Progenitor cell of endocrine pancreas (in vitro differentiated cells): ENCODE measurements around the gene SYPL1. TPM values are rescaled to one million over a fixed set of nuclear protein-coding genes. Genes with fewer than 3 reads are reported as not detected.

Experiments
- DNase-seq: peaks from one replicate; pipeline ENCODE4 v3.0.0; 2021; ENCODE audit warnings: low spot score; ENCODE audit not compliant: unreplicated experiment
- H3K27ac Mint-ChIP-seq: 2 replicates; pipeline ENCODE4 v1.8.0; 2021; ENCODE audit warnings: mild to moderate bottlenecking, moderate library complexity, mixed read lengths
- H3K27me3 Mint-ChIP-seq: 2 replicates; pipeline ENCODE4 v1.8.0; 2021; ENCODE audit warnings: mixed read lengths
- H3K36me3 Mint-ChIP-seq: 2 replicates; pipeline ENCODE4 v1.8.0; 2022; ENCODE audit warnings: mixed read lengths; ENCODE audit not compliant: insufficient read depth
- H3K4me1 Mint-ChIP-seq: 2 replicates; pipeline ENCODE4 v1.8.0; 2021; ENCODE audit warnings: low read depth, mixed read lengths
- H3K4me3 Mint-ChIP-seq: 2 replicates; pipeline ENCODE4 v1.8.0; 2021; ENCODE audit warnings: low read depth, mild to moderate bottlenecking, moderate library complexity, mixed read lengths
- H3K9me3 Mint-ChIP-seq: 2 replicates; pipeline ENCODE4 v1.8.0; 2021; ENCODE audit warnings: low read depth, mixed read lengths
- total RNA-seq: library from RNA; stranded (reverse); gene quantifications from 2 replicates; pipeline ENCODE4 v1.2.1, GENCODE V29; 2021
- TF ChIP-seq, protein P1 (sequence below): fragments of 200-600 bp; sonication (generic); IDR thresholded peaks from one replicate; pipeline ENCODE4 v1.5.0; 2021; ENCODE audit warnings: antibody characterized with exemption, mild to moderate bottlenecking; ENCODE audit not compliant: unreplicated experiment

The SYPL1 gene
- total RNA-seq, 1 donor from 2014 or later, result 60.3 TPM

DNA sequence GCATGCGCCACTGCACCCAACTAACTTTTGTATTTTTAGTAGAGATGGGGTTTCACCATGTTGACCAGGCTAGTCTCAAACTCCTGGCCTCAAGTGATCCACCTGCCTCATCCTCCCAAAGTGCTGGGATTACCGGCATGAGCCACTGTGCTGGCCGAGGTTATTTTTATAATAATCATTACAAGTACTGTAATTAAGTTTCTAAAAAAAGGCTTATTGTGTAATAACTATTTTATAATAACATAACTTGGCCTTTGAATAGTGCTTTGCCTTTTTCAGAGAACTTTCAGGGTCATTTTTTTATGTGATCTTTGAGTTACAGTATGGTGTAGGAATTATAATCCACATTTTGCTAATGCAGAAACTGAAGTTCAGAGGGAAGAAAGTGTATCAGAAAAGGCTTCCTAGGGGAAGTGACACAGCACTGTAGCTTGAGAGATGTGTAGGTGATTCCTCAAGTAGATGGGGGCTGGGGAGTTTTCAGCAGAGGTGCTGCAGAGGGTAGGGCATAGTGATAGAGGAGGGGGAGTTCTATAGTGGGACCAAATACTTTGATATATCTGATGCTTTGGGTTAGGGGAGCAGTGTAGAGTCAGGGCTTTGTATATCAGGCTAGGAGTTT, 9.2 kb upstream of the SYPL1 start:
- no peak for DNase-seq
- no peaks in the 10 kb centered on the region for H3K27me3 Mint-ChIP-seq
- TF ChIP-seq, protein P1, sequence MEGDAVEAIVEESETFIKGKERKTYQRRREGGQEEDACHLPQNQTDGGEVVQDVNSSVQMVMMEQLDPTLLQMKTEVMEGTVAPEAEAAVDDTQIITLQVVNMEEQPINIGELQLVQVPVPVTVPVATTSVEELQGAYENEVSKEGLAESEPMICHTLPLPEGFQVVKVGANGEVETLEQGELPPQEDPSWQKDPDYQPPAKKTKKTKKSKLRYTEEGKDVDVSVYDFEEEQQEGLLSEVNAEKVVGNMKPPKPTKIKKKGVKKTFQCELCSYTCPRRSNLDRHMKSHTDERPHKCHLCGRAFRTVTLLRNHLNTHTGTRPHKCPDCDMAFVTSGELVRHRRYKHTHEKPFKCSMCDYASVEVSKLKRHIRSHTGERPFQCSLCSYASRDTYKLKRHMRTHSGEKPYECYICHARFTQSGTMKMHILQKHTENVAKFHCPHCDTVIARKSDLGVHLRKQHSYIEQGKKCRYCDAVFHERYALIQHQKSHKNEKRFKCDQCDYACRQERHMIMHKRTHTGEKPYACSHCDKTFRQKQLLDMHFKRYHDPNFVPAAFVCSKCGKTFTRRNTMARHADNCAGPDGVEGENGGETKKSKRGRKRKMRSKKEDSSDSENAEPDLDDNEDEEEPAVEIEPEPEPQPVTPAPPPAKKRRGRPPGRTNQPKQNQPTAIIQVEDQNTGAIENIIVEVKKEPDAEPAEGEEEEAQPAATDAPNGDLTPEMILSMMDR, result no peak
- H3K36me3 Mint-ChIP-seq, result no peaks in the 10 kb centered on the region
- H3K4me3 Mint-ChIP-seq, result no peak overlapping the region
- no peak overlapping the region for H3K27ac Mint-ChIP-seq
- H3K9me3 Mint-ChIP-seq, result no peaks in the 10 kb centered on the region
- peaks cover 23% of the 10 kb centered on the region for H3K4me1 Mint-ChIP-seq

DNA sequence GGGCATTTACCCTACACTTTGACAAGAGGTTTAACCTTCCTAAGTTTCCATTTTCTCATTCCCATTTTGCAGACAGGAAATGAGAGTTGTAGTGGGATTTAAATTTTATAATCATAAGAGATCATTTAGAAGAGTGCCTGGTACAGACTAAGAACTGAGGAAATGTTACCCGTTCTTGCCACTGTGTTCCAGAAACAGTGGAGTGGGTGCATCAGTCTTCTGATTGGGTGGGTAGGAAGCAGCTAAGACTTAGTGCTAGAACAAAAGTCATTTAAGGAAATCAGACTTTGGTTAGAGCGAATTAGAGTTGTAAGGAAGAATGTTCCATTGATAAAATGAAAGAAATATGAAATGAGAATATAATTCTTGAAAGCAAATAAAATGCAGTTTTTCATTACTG, 8.4 kb upstream of the SYPL1 start:
- H3K27me3 Mint-ChIP-seq, result no peaks in the 10 kb centered on the region
- H3K4me1 Mint-ChIP-seq, result peaks cover 23% of the 10 kb centered on the region
- no peak for DNase-seq

DNA sequence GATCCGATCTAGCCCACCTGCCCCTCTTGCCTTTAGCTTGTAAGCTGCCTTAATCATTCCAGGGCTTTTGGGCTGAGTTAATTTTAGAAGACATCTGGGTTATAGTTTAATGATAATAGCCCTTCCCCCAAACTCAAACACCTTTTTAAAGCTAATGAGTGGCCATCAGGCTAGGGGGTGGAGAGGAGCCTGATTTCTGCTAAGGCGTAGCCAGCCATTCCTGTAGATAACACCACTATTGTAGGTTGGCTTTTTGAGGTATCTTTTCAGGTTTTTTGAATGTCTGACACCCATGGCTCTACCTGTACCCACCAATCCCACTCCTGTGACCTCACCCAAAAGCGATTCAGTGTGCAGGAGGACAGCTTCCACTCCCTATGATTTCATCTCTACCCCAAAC, 7.6 kb upstream of the SYPL1 start:
- no peaks in the 10 kb centered on the region for H3K36me3 Mint-ChIP-seq
- H3K9me3 Mint-ChIP-seq, result no peaks in the 10 kb centered on the region
- TF ChIP-seq, protein P1, result no peak
- no peak for DNase-seq
- H3K4me1 Mint-ChIP-seq, result peaks cover 23% of the 10 kb centered on the region
- H3K27ac Mint-ChIP-seq, result no peak overlapping the region
- no peak overlapping the region for H3K4me3 Mint-ChIP-seq
- no peaks in the 10 kb centered on the region for H3K27me3 Mint-ChIP-seq

More for the DNA sequence above, 8.4 kb upstream of the SYPL1 start:
- Mint-ChIP-seq H3K36me3 (no peaks in the 10 kb centered on the region), H3K4me3 (no peak overlapping the region), H3K9me3 (no peaks in the 10 kb centered on the region), H3K27ac (no peak overlapping the region)
- TF ChIP-seq, protein P1, result no peak

DNA sequence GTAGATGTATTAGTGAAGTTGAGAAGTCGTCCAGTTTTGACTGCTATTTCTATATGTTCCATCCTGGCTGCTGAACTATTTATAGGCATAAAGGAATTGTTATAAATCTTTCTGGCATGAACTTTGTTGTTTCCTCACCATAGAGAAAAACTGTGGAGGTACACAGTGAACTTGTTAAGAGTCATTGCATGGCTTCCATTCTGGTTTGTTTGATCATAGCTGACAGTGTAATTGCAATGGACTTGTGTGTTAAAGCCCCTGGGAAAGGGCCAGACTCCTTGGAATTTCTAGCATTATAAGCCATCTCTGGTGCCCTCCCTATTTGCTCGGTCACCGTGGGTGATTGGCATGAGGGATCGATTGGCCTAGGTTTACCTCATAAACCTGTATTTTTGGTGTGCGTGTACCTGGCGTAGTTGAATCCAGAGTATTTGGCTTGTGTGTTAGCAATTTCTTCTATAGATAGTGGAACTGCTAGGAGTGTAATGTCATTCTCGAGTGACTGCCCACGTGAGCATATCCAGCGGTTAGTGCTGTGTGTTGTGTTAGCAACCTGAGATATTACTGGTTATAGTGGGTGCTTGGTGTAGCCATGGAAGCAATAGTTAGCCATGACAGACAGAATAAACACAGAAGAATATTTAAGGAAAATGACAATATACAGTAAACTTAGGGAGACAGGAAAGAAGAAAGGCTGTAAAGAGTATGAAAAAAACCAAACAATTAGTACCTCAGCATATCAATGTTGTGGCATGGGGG, 5.9 kb upstream of the SYPL1 start:
- Mint-ChIP-seq H3K4me1 (peaks cover 17% of the 10 kb centered on the region), H3K4me3 (no peak overlapping the region), H3K27me3 (no peaks in the 10 kb centered on the region), H3K36me3 (no peaks in the 10 kb centered on the region), H3K9me3 (no peaks in the 10 kb centered on the region), H3K27ac (no peak overlapping the region)
- TF ChIP-seq, protein P1, result no peak
- no peak for DNase-seq

DNA sequence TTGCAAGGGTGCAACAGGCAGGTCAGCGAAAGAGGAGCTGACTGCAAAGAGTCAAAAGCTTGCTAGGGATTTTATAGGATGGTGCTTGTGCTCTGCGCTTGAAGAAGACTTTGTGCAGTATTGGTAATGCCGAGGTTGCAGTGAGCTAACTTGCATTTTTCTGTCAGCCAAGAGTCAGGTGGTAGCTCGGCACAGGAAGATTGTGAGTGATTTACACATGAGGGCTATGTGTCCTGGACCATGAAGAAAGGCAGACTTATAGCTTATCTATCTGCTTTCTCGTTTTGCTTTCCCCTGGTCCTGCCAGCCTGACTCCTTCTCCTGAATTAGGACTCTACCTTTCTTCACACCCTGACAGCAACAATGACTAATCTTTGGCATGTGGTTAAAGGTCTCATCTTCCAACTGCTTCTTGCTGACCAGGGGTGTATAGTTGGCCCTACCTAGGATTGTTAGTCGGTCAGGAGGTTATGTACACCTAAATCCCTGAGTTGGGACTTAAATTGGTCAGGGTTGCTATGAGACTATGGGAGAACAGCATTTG, 4.1 kb upstream of the SYPL1 start:
- TF ChIP-seq, protein P1, result no peak
- no peak for DNase-seq
- Mint-ChIP-seq H3K27me3 (no peaks in the 10 kb centered on the region), H3K27ac (no peak overlapping the region), H3K4me1 (peaks cover 18% of the 10 kb centered on the region), H3K4me3 (no peak overlapping the region), H3K9me3 (no peaks in the 10 kb centered on the region), H3K36me3 (no peaks in the 10 kb centered on the region)
